Measurements from ENCODE around the gene ZBTB46. TPM values are rescaled to one million over a fixed set of nuclear protein-coding genes. Genes with fewer than 3 reads are reported as not detected.

ZBTB46 gene
- polyA plus RNA-seq, 1 experiment: 2.0 TPM

GRCh38 chr20:63790572-63791168 is 40.4 kb downstream of the ZBTB46 start:
- CTCF ChIA-PET: interaction anchor here (2.5 kb wide), 1 partner anchor 15 kb away, joined by 12 read pairs; no protein-coding TSS in a partner anchor
- Histone ChIP-seq H3K27ac (ENCODE audit: low read depth, low read length) (no peak overlapping the region), H3K9me3 (ENCODE audit: control insufficient read depth, insufficient read depth, low read length) (peaks cover 9% of the 10 kb centered on the region; the same call in 1 of the 2 replicates), H3K4me3 (ENCODE audit: low read depth, low read length) (no peak overlapping the region), H3K27me3 (ENCODE audit: control insufficient read depth, insufficient read depth, low read length) (no peaks in the 10 kb centered on the region)
- no peak for DNase-seq (ENCODE audit: low read depth, low spot score)
- TF ChIP-seq CTCF (IDR thresholded peaks at IDR 0.05; ENCODE audit: low read depth, low read length): no peak
- POLR2A ChIA-PET: no interaction called here

GRCh38 chr20:63789836-63790571 is 41.1 kb downstream of the ZBTB46 start:
- no peak overlapping the region for H3K4me3 ChIP-seq (ENCODE audit: low read depth, low read length)
- TF ChIP-seq CTCF (IDR thresholded peaks at IDR 0.05; ENCODE audit: low read depth, low read length): no peak
- no peaks in the 10 kb centered on the region for H3K27me3 ChIP-seq (ENCODE audit: control insufficient read depth, insufficient read depth, low read length)
- DNase-seq (ENCODE audit: low read depth, low spot score): no peak
- POLR2A ChIA-PET: interaction anchor here (0.6 kb wide), 1 partner anchor 11 kb away, joined by 3 read pairs; no protein-coding TSS in a partner anchor
- H3K9me3 ChIP-seq (ENCODE audit: control insufficient read depth, insufficient read depth, low read length): peaks cover 9% of the 10 kb centered on the region; the same call in 1 of the 2 replicates
- no peak overlapping the region for H3K27ac ChIP-seq (ENCODE audit: low read depth, low read length)
- CTCF ChIA-PET: interaction anchor here (2.5 kb wide), 1 partner anchor 15 kb away, joined by 12 read pairs; no protein-coding TSS in a partner anchor

GRCh38 chr20:63787749-63788148 is 43.3 kb downstream of the ZBTB46 start:
- CTCF ChIA-PET: interaction anchor here (2.0 kb wide), 1 partner anchor 8 kb away, joined by 6 read pairs; no protein-coding TSS in a partner anchor
- Histone ChIP-seq H3K4me3 (ENCODE audit: low read depth, low read length) (no peak overlapping the region), H3K27me3 (ENCODE audit: control insufficient read depth, insufficient read depth, low read length) (no peaks in the 10 kb centered on the region), H3K27ac (ENCODE audit: low read depth, low read length) (no peak overlapping the region), H3K9me3 (ENCODE audit: control insufficient read depth, insufficient read depth, low read length) (peaks cover 6% of the 10 kb centered on the region; the same call in 1 of the 2 replicates)
- POLR2A ChIA-PET: no interaction called here
- no peak for DNase-seq (ENCODE audit: low read depth, low spot score)
- no peak for TF ChIP-seq CTCF (IDR thresholded peaks at IDR 0.05; ENCODE audit: low read depth, low read length)

GRCh38 chr20:63787302-63787701 is 43.8 kb downstream of the ZBTB46 start:
- CTCF ChIA-PET: interaction anchor here (1.5 to 2.2 kb wide), 4 partner anchors 9 to 77 kb away, joined by 3 to 12 read pairs (median 4); no protein-coding TSS in a partner anchor
- TF ChIP-seq CTCF (IDR thresholded peaks at IDR 0.05; ENCODE audit: low read depth, low read length): no peak
- Histone ChIP-seq H3K27ac (ENCODE audit: low read depth, low read length) (no peak overlapping the region), H3K27me3 (ENCODE audit: control insufficient read depth, insufficient read depth, low read length) (no peaks in the 10 kb centered on the region), H3K4me3 (ENCODE audit: low read depth, low read length) (no peak overlapping the region), H3K9me3 (ENCODE audit: control insufficient read depth, insufficient read depth, low read length) (peaks cover 6% of the 10 kb centered on the region; the same call in 1 of the 2 replicates)
- POLR2A ChIA-PET: no interaction called here
- DNase-seq (ENCODE audit: low read depth, low spot score): no peak
